Measurements from ENCODE around the gene RRP7A.
A peak's percentile ranks its signal among the peaks of the same experiment; 100 is the strongest.
"Not testable (repeated sequence)": the region's sequence is repeated elsewhere in the genome, so short reads cannot be mapped to it uniquely, and the experiment has no call there.

The RRP7A gene

DNA sequence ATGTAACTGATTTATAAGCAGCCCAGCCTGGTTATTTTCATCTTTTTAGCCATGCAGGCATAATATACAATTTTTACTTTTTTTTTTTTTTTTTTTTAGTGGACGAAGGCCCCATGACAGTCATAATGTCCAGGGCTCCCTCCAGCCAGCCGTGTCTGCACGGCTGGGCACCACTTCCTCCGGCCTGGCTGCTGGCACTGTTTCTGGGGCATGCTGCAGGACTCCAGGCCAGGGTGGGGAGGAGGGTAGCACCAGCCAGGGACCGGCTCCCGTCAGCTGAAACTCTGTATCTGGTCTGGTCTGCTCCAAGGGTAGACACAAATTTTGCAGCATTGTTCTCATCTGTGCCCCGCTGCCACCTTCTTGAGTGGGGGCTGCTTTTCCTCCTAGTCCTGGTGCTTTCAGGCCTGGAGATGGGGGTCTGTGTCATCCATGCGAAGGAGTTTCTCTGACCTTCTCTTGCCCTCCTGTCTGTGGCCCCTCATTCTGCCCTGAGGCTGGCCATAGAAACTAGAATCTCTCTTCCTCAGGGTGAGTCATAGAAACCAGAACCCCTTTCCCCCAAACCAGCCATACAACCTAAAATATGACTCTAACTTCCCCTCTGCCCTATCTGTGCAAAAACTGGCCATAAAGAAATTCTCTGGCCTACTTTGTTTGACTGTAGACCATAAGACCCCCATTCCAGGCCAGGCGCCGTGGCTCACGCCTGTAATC, 9.2 kb upstream of the RRP7A start:
- H3K79me2 ChIP-seq (ENCODE audit: insufficient read depth, low read length): no peaks in the 10 kb centered on the region
- no peaks in the 10 kb centered on the region for H3K27me3 ChIP-seq (ENCODE audit: insufficient read depth, low read length)
- H2AFZ ChIP-seq (ENCODE audit: low read length): no peak overlapping the region
- no peak overlapping the region for H3K4me3 ChIP-seq (ENCODE audit: low read depth, low read length, poor library complexity, severe bottlenecking)
- no peaks in the 10 kb centered on the region for H3F3A ChIP-seq (ENCODE audit: insufficient read depth, low read length)
- H3K9me2 ChIP-seq (ENCODE audit: low read depth, low read length): no peaks in the 10 kb centered on the region
- no peak overlapping the region for H3K4me2 ChIP-seq (ENCODE audit: low read length)
- H3K9me3 ChIP-seq (ENCODE audit: low read length): no peaks in the 10 kb centered on the region
- no peak overlapping the region for H3K27ac ChIP-seq (ENCODE audit: low read depth, low read length, poor library complexity, severe bottlenecking)
- no peak overlapping the region for H3K9ac ChIP-seq (ENCODE audit: low read length)
- H3K36me3 ChIP-seq (ENCODE audit: insufficient read depth, low read length): no peaks in the 10 kb centered on the region; the same call in 1 of the 2 replicates
- H4K20me1 ChIP-seq (ENCODE audit: insufficient read depth, low read length): no peaks in the 10 kb centered on the region
- TF ChIP-seq, protein P1, sequence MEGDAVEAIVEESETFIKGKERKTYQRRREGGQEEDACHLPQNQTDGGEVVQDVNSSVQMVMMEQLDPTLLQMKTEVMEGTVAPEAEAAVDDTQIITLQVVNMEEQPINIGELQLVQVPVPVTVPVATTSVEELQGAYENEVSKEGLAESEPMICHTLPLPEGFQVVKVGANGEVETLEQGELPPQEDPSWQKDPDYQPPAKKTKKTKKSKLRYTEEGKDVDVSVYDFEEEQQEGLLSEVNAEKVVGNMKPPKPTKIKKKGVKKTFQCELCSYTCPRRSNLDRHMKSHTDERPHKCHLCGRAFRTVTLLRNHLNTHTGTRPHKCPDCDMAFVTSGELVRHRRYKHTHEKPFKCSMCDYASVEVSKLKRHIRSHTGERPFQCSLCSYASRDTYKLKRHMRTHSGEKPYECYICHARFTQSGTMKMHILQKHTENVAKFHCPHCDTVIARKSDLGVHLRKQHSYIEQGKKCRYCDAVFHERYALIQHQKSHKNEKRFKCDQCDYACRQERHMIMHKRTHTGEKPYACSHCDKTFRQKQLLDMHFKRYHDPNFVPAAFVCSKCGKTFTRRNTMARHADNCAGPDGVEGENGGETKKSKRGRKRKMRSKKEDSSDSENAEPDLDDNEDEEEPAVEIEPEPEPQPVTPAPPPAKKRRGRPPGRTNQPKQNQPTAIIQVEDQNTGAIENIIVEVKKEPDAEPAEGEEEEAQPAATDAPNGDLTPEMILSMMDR (IDR thresholded peaks at IDR 0.05; ENCODE audit: low read length): no peak
- no peak for TF ChIP-seq EZH2 (IDR thresholded peaks at IDR 0.05; ENCODE audit: borderline replicate concordance, low read length)
- H3K4me1 ChIP-seq (ENCODE audit: insufficient read depth, low read length, severe bottlenecking): peaks cover 17% of the 10 kb centered on the region

DNA sequence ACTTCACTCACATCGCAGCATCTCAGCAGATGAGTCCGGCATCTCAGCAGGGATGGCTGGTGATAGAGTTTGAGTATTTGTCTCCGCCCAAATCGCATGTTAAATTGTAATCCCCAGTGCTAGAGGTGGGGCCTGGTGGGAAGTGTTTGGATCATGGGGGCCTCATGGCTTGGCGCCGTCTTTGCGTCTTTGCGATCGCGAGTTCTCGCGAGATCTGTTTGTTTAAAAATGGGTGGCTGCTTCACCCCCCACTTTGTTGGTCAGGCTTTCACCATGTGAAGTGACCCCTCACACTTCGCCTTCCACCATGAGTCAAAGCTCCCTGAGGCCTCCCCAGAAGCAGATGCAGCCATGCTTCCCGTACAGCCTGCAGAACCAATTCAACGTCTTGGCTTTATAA, 3.0 kb upstream of the RRP7A start:
- Histone ChIP-seq H3K27me3 (ENCODE audit: insufficient read depth, low read length) (no peaks in the 10 kb centered on the region), H3K79me2 (ENCODE audit: insufficient read depth, low read length) (peaks cover 10% of the 10 kb centered on the region), H2AFZ (ENCODE audit: low read length) (no peak overlapping the region), H3K4me2 (ENCODE audit: low read length) (no peak overlapping the region), H3K9ac (ENCODE audit: low read length) (no peak overlapping the region), H3K36me3 (ENCODE audit: insufficient read depth, low read length) (peaks cover 4% of the 10 kb centered on the region), H3K9me2 (ENCODE audit: low read depth, low read length) (no peaks in the 10 kb centered on the region), H3K4me1 (ENCODE audit: insufficient read depth, low read length, severe bottlenecking) (peaks cover 12% of the 10 kb centered on the region), H4K20me1 (ENCODE audit: insufficient read depth, low read length) (no peaks in the 10 kb centered on the region), H3K27ac (ENCODE audit: low read depth, low read length, poor library complexity, severe bottlenecking) (no peak overlapping the region), H3K4me3 (ENCODE audit: low read depth, low read length, poor library complexity, severe bottlenecking) (no peak overlapping the region), H3F3A (ENCODE audit: insufficient read depth, low read length) (no peaks in the 10 kb centered on the region), H3K9me3 (ENCODE audit: low read length) (no peaks in the 10 kb centered on the region)
- no peak for TF ChIP-seq EZH2 (IDR thresholded peaks at IDR 0.05; ENCODE audit: borderline replicate concordance, low read length)
- TF ChIP-seq, protein P1 (IDR thresholded peaks at IDR 0.05; ENCODE audit: low read length): no peak

DNA sequence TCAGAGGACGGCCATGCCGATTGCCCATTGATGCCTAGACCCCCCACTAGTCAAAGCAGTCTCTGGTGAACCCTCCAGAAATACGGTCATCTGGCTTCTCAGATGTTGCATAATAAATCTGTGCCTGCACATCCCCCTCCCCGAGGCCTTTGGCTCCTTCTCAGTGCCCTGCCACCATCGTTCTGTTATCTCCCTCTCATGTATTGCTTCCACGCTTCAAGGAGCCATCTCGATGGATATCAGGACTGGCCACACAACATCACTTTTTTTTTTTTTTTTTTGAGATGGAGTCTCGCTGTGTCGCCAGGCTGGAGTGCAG, 1.6 kb upstream of the RRP7A start:
- Histone ChIP-seq H3K4me1 (ENCODE audit: insufficient read depth, low read length, severe bottlenecking) (peaks cover 12% of the 10 kb centered on the region), H3F3A (ENCODE audit: insufficient read depth, low read length) (no peaks in the 10 kb centered on the region), H3K4me2 (ENCODE audit: low read length) (no peak overlapping the region), H3K9me2 (ENCODE audit: low read depth, low read length) (no peaks in the 10 kb centered on the region), H2AFZ (ENCODE audit: low read length) (no peak overlapping the region), H3K27ac (ENCODE audit: low read depth, low read length, poor library complexity, severe bottlenecking) (no peak overlapping the region), H3K9ac (ENCODE audit: low read length) (no peak overlapping the region), H3K79me2 (ENCODE audit: insufficient read depth, low read length) (peaks cover 10% of the 10 kb centered on the region), H4K20me1 (ENCODE audit: insufficient read depth, low read length) (no peaks in the 10 kb centered on the region), H3K36me3 (ENCODE audit: insufficient read depth, low read length) (peaks cover 17% of the 10 kb centered on the region), H3K9me3 (ENCODE audit: low read length) (no peaks in the 10 kb centered on the region), H3K4me3 (ENCODE audit: low read depth, low read length, poor library complexity, severe bottlenecking) (no peak overlapping the region), H3K27me3 (ENCODE audit: insufficient read depth, low read length) (no peaks in the 10 kb centered on the region)
- TF ChIP-seq, protein P1 (IDR thresholded peaks at IDR 0.05; ENCODE audit: low read length): no peak
- TF ChIP-seq EZH2 (IDR thresholded peaks at IDR 0.05; ENCODE audit: borderline replicate concordance, low read length): no peak

DNA sequence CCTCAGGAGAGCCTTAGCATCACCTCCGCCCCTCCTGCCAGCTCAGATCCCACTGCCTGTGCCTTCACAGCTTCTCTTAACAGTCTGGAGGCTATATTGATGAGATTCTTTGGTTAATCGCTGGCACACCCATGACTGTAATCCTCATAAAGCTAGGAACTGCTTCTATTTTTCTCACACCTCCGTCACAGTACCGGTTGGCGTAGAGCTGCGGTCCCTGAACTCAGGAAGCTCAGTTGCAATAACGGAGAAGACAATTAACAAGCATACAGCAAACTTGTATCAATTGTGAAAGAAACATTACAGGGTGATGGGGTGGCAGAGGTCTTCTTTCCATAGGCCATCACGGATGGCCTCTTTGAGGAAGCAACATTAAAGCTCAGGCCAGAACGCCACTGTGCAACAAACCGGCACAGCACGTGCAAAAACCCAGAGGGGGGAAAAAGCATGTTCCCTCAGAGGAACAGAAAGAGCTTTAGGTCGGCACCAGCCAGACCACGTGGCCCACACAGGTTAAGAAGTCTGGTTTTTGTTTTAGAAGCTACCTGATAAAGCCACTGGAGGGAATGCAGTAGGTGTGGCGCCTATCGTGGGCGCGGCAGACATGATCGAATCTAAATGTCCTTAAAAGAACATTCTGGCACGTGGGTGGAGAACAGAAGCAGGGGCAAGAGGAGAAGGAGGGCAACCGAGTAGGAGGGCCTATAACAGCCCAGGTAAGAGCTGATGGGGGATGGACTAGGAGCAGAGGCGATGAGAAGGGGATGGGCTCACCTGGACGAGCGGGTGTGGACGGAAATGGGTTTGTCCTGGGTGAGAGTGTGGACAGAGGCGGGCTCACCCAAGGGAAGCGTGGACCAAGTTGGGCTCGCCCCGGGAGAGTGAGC, 715 bp downstream of the RRP7A start:
- H3K27ac ChIP-seq (ENCODE audit: low read depth, low read length, poor library complexity, severe bottlenecking): not testable (repeated sequence)

DNA sequence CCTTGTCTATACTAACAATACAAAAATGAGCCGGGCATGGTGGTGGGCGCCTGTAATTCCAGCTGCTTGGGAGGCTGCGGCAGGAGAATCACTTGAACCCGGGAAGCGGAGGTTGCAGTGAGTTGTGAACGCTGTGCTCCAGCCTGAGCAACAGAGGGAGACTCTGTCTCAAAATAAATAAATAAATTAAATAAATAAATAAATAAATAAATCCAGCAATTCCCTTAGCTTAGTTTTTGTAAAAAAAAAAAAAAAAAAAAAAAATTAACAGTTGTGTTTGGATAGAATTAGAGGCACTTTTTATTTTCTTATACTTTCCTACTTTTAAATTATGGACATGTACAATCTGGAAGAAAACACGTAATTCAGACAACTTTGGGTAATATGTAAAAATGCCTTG, 2.5 kb downstream of the RRP7A start:
- H3K79me2 ChIP-seq (ENCODE audit: insufficient read depth, low read length); H3K9me3 ChIP-seq (ENCODE audit: low read length); H4K20me1 ChIP-seq (ENCODE audit: insufficient read depth, low read length); H2AFZ ChIP-seq (ENCODE audit: low read length); H3K9ac ChIP-seq (ENCODE audit: low read length); H3K4me3 ChIP-seq (ENCODE audit: low read depth, low read length, poor library complexity, severe bottlenecking); H3K27me3 ChIP-seq (ENCODE audit: insufficient read depth, low read length); H3K27ac ChIP-seq (ENCODE audit: low read depth, low read length, poor library complexity, severe bottlenecking); H3F3A ChIP-seq (ENCODE audit: insufficient read depth, low read length); H3K4me2 ChIP-seq (ENCODE audit: low read length); H3K9me2 ChIP-seq (ENCODE audit: low read depth, low read length): not testable (repeated sequence)
- Histone ChIP-seq H3K4me1 (ENCODE audit: insufficient read depth, low read length, severe bottlenecking) (peaks cover 12% of the 10 kb centered on the region), H3K36me3 (ENCODE audit: insufficient read depth, low read length) (peaks cover 42% of the 10 kb centered on the region)

More for the DNA sequence above, 715 bp downstream of the RRP7A start:
- not testable (repeated sequence) for H4K20me1 ChIP-seq (ENCODE audit: insufficient read depth, low read length); H3F3A ChIP-seq (ENCODE audit: insufficient read depth, low read length); H2AFZ ChIP-seq (ENCODE audit: low read length); H3K79me2 ChIP-seq (ENCODE audit: insufficient read depth, low read length); H3K27me3 ChIP-seq (ENCODE audit: insufficient read depth, low read length); H3K9me3 ChIP-seq (ENCODE audit: low read length); H3K9me2 ChIP-seq (ENCODE audit: low read depth, low read length)
- Histone ChIP-seq H3K4me3 (ENCODE audit: low read depth, low read length, poor library complexity, severe bottlenecking) (peak overlapping the region; percentile 93), H3K4me1 (ENCODE audit: insufficient read depth, low read length, severe bottlenecking) (peaks cover 12% of the 10 kb centered on the region), H3K9ac (ENCODE audit: low read length) (peak overlapping the region; percentile 97), H3K36me3 (ENCODE audit: insufficient read depth, low read length) (peaks cover 35% of the 10 kb centered on the region), H3K4me2 (ENCODE audit: low read length) (peak overlapping the region; percentile 94)

Data from OCI-LY1 (cell line).